ENCODE measurements around the gene ABCC6.
"Not testable (repeated sequence)": the region's sequence is repeated elsewhere in the genome, so short reads cannot be mapped to it uniquely, and the experiment has no call there.

Gene ABCC6

GRCh38 chr16:16186820-16187219 lies 36.5 kb downstream of the ABCC6 start:
- DNase-seq = no peak

- DNase-seq = no peak
These were observed 38.2 kb downstream of the ABCC6 start for GRCh38 chr16:16185095-16185494.

GRCh38 chr16:16184594-16184993 lies 38.7 kb downstream of the ABCC6 start:
- no peak for DNase-seq

GRCh38 chr16:16183562-16183961 lies 39.7 kb downstream of the ABCC6 start:
- no peak for DNase-seq

- DNase-seq = no peak
These were observed 40.4 kb downstream of the ABCC6 start for GRCh38 chr16:16182918-16183317.

GRCh38 chr16:16181748-16182147 lies 41.5 kb downstream of the ABCC6 start:
- DNase-seq = not testable (repeated sequence)

- DNase-seq = no peak
These were observed 44.7 kb downstream of the ABCC6 start for GRCh38 chr16:16178455-16179162.

- DNase-seq = no peak
These were observed 47.0 kb downstream of the ABCC6 start for GRCh38 chr16:16176328-16176727.

GRCh38 chr16:16175296-16175695 lies 48.0 kb downstream of the ABCC6 start:
- no peak for DNase-seq

GRCh38 chr16:16172991-16173390 lies 50.3 kb downstream of the ABCC6 start:
- DNase-seq = no peak

GRCh38 chr16:16171332-16171919 lies 51.9 kb downstream of the ABCC6 start:
- DNase-seq = no peak

GRCh38 chr16:16169615-16170014 lies 53.7 kb downstream of the ABCC6 start:
- no peak for DNase-seq

GRCh38 chr16:16168431-16168830 lies 54.9 kb downstream of the ABCC6 start:
- DNase-seq = no peak

- DNase-seq = no peak
These were observed 55.4 kb downstream of the ABCC6 start for GRCh38 chr16:16167927-16168326.

GRCh38 chr16:16166949-16167348 lies 56.3 kb downstream of the ABCC6 start:
- no peak for DNase-seq

- no peak for DNase-seq
These were observed 57.2 kb downstream of the ABCC6 start for GRCh38 chr16:16166085-16166484.

GRCh38 chr16:16164243-16164642 lies 59.1 kb downstream of the ABCC6 start:
- no peak for DNase-seq

GRCh38 chr16:16163571-16163970 lies 59.7 kb downstream of the ABCC6 start:
- no peak for DNase-seq

GRCh38 chr16:16163109-16163508 lies 60.2 kb downstream of the ABCC6 start:
- no peak for DNase-seq

GRCh38 chr16:16162591-16162990 lies 60.7 kb downstream of the ABCC6 start:
- no peak for DNase-seq

- not testable (repeated sequence) for DNase-seq
These were observed 61.5 kb downstream of the ABCC6 start for GRCh38 chr16:16161840-16162239.

GRCh38 chr16:16161319-16161718 lies 62.0 kb downstream of the ABCC6 start:
- no peak for DNase-seq

- DNase-seq = no peak
These were observed 63.6 kb downstream of the ABCC6 start for GRCh38 chr16:16159662-16160061.

- no peak for DNase-seq
These were observed 64.4 kb downstream of the ABCC6 start for GRCh38 chr16:16158741-16159374.

Data from NCI-H446 (cell line).